Pancreas (tissue), 10 donors: ENCODE measurements around the gene THAP12. TPM values are rescaled to one million over a fixed set of nuclear protein-coding genes. Genes with fewer than 3 reads are reported as not detected.

Source experiments
- ATAC-seq, 4 donors: fragments of 200-7000 bp; cut with Tn5 transposase; one replicate each; pipeline versions ENCODE4 v1.8.0 to v1.9.1; 2020; ENCODE audit warnings: mild to moderate bottlenecking in 4 of 4, moderate library complexity in 4 of 4
- DNase-seq, 6 donors: peaks; one replicate each; pipeline ENCODE4 v3.0.0-alpha.2; 2020
- FAIRE-seq: peaks from 2 replicates; lab custom pipeline; 2012; peaks lifted over from hg19 to GRCh38; lab: Jason Lieb, UNC
- H3K27ac ChIP-seq, 4 donors: fragments of 200-600 bp; sonication (generic); 1 replicate in 3 of 4; 2 replicates in 1 of 4; pipeline versions ENCODE4 v1.5.0 to v1.8.0; 2020
- H3K27me3 ChIP-seq, 4 donors: fragments of 200-600 bp; one replicate each; pipeline ENCODE4 v1.8.0; 2021
- H3K36me3 ChIP-seq, 3 donors: fragments of 200-600 bp; sonication (generic) in 1 of 3; one replicate each; pipeline versions ENCODE4 v1.5.0 to v1.8.0; 2020 to 2021
- H3K4me1 ChIP-seq, 3 donors: fragments of 200-600 bp; one replicate each; pipeline ENCODE4 v1.8.0; 2021
- H3K4me3 ChIP-seq, 4 donors: fragments of 200-600 bp; sonication (generic) in 2 of 4; one replicate each; pipeline versions ENCODE4 v1.5.0 to v1.8.0; 2020 to 2021
- H3K9me3 ChIP-seq, 4 donors: fragments of 200-600 bp; one replicate each; pipeline ENCODE4 v1.8.0; 2021
- WGBS, 2 donors: extraction: QIAGEN DNeasy Blood & Tissue Kit; methylation state at CpG; one replicate each; pipeline ENCODE4 v1.1.7; 2013; 5-methylcytosine and 5-hydroxymethylcytosine counted together
- intact Hi-C, 3 donors: fragments of 100-400 bp; cut with DNase I; formaldehyde crosslinking; loops; one replicate each; pipeline versions ENCODE4 v1.11.1 to v1.14.2; 2022
- polyA plus RNA-seq, 2 donors: library from polyadenylated mRNA; stranded (reverse); fragments of 200-250 nt; gene quantifications; one replicate each; pipeline ENCODE4 v1.2.3, GENCODE V29; 2013
- total RNA-seq, 6 donors: library from RNA; stranded (reverse); fragmentation: NEBNext Ultra II Directional in 4 of 6; extraction: Animal tissue kit (Norgen Biotek cat#: 25700) in 4 of 6; gene quantifications; one replicate each; pipeline versions ENCODE4 v1.2.1 to v1.2.4, GENCODE V29; 2021 to 2023
- TF ChIP-seq, protein P1 (sequence below), 4 donors: fragments of 200-600 bp; sonication (generic) in 3 of 4; IDR thresholded peaks; one replicate each; pipeline versions ENCODE4 v1.5.0 to v1.8.0; 2021; ENCODE audit warnings: antibody characterized with exemption in 4 of 4
- donor health status: healthy with polysubstance abuse.
- donor health status: DM: no; HTN: no; CAD: no; lungs with moderate emphysema.
- donor health status: DM: no; HTN: no; CAD: no.
- donor health status: control.
- donor health status: control.
- donor health status: Bipolar disorder and iron deficiency.
- donor health status: DM: yes; HTN: yes; CAD: no.
- donor health status: DM: no; HTN: no; CAD: no.
- donor health status: DM: no; HTN: no; CAD: no.
- donor health status: DM: yes; HTN: yes; CAD: no.

THAP12 gene
- total and polyA plus RNA-seq, 8 donors, result 19.4 to 41.7 (median 28.2) TPM

DNA sequence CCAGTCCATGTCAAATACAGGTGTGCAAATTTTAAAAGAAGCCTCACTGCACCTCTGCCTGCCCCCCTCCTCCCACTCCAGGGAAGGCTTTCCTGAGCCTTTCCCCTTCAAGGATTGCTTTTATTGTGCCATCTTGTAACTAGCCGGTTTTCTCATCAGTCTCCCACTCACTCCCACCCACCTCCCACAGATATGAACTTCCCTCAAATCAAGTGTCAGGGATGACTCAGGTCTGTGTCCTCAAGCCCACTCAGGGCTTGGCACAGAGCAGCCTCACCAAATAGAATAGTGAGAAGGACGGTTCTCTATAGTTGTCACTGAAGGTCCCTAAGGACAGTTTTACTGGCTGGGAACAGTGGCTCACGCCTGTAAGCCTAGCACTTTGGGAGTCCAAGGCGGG is 43.0 kb downstream of the THAP12 start:
- FAIRE-seq, result no peak
- 86 to 89% methylated on average over 4 of the region's 4 CpGs for whole genome bisulfite sequencing, 2 donors
- no peak for DNase-seq
- intact Hi-C loops, result no loop called here
- ATAC-seq, result no peak
- Histone ChIP-seq H3K4me3 (no peak overlapping the region), H3K27ac (no peak overlapping the region), H3K27me3 (no peaks in the 10 kb centered on the region), H3K4me1 (no peaks in the 10 kb centered on the region), H3K9me3 (no peaks in the 10 kb centered on the region), H3K36me3 (no peaks in the 10 kb centered on the region)
- TF ChIP-seq, protein P1, sequence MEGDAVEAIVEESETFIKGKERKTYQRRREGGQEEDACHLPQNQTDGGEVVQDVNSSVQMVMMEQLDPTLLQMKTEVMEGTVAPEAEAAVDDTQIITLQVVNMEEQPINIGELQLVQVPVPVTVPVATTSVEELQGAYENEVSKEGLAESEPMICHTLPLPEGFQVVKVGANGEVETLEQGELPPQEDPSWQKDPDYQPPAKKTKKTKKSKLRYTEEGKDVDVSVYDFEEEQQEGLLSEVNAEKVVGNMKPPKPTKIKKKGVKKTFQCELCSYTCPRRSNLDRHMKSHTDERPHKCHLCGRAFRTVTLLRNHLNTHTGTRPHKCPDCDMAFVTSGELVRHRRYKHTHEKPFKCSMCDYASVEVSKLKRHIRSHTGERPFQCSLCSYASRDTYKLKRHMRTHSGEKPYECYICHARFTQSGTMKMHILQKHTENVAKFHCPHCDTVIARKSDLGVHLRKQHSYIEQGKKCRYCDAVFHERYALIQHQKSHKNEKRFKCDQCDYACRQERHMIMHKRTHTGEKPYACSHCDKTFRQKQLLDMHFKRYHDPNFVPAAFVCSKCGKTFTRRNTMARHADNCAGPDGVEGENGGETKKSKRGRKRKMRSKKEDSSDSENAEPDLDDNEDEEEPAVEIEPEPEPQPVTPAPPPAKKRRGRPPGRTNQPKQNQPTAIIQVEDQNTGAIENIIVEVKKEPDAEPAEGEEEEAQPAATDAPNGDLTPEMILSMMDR (IDR thresholded peaks at IDR 0.05), result no peak

DNA sequence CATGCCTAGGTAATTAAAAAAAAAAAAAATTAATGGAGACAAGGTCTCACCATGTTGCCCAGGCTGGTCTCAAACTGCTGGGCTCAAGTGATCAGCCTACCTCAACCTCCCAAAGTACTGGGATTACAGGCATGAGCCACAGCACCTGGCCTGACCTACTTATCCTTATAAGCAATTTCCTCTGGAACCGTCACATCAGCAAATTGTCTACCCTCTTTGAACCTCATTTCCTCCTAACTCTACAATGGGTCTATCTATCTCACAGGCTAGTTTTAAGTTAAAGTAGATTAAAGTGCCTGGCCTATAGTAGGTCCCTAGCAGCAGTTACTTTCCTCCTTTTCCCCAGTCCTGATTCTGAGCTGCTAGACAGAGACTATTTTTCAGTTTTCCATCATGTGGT is 43.5 kb downstream of the THAP12 start:
- ATAC-seq (no peak), DNase-seq (no peak), FAIRE-seq (no peak)
- H3K9me3 ChIP-seq, result no peaks in the 10 kb centered on the region
- H3K36me3 ChIP-seq, result no peaks in the 10 kb centered on the region
- H3K4me3 ChIP-seq, result no peak overlapping the region
- intact Hi-C loops, result no loop called here
- whole genome bisulfite sequencing, 2 donors, result 92 to 94% methylated on average over 1 of the region's 1 CpG
- H3K27me3 ChIP-seq, result no peaks in the 10 kb centered on the region
- TF ChIP-seq, protein P1 (IDR thresholded peaks at IDR 0.05), result no peak
- H3K4me1 ChIP-seq, result no peaks in the 10 kb centered on the region
- no peak overlapping the region for H3K27ac ChIP-seq

DNA sequence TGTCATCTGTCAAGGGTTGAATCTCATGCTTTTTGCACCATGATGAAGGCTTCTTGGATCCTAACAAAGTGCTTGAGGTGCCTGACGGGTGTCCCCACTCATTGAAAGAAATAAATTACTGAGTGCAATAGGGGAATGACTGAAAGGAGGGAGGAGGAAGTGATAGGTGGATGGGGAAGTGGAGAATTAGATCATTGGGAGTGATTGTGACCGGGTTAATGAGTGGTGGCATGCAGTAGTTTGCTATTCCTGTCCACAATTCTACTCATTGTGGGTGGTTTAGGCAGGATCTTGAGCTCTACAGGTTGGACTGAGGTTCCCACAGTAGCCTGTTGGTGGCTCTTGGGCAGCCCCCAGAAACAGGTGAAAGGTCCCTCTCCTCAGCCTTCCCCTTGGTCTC is 44.3 kb downstream of the THAP12 start:
- Histone ChIP-seq H3K36me3 (no peaks in the 10 kb centered on the region), H3K9me3 (no peaks in the 10 kb centered on the region), H3K27ac (no peak overlapping the region), H3K27me3 (no peaks in the 10 kb centered on the region), H3K4me3 (no peak overlapping the region), H3K4me1 (no peaks in the 10 kb centered on the region)
- intact Hi-C loops, result no loop called here
- FAIRE-seq (no peak), DNase-seq (no peak), ATAC-seq (no peak)
- 68 to 69% methylated on average over 2 of the region's 2 CpGs for WGBS, 2 donors
- TF ChIP-seq, protein P1 (IDR thresholded peaks at IDR 0.05), result no peak

DNA sequence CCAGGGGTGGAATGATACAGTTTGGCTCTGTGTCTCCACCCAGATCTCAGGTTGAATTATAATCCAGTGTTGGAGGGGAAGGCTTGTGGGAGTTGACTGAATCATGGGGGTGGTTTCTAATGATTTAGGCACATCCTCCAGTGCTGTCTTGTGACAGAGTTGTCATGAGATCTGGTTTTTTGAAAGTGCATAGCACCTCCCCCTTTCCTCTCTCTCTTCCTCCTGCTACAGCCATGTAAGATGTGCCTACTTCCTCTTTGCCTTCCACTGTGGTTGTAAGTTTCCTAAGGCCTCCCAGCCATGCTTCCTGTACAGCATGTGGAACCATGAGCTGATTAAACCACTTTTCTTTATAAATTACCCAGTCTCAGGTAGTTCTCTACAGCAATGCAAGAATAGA is 45.1 kb downstream of the THAP12 start:
- ATAC-seq (peak in 2 of 4 donors; percentile 58 to 61), DNase-seq (no peak), FAIRE-seq (no peak)
- H3K36me3 ChIP-seq, result no peaks in the 10 kb centered on the region
- intact Hi-C loops, result no loop called here
- no peak overlapping the region for H3K4me3 ChIP-seq
- no peaks in the 10 kb centered on the region for H3K27me3 ChIP-seq
- H3K27ac ChIP-seq, result no peak overlapping the region
- no peaks in the 10 kb centered on the region for H3K4me1 ChIP-seq
- no peaks in the 10 kb centered on the region for H3K9me3 ChIP-seq
- TF ChIP-seq, protein P1 (IDR thresholded peaks at IDR 0.05), result no peak

DNA sequence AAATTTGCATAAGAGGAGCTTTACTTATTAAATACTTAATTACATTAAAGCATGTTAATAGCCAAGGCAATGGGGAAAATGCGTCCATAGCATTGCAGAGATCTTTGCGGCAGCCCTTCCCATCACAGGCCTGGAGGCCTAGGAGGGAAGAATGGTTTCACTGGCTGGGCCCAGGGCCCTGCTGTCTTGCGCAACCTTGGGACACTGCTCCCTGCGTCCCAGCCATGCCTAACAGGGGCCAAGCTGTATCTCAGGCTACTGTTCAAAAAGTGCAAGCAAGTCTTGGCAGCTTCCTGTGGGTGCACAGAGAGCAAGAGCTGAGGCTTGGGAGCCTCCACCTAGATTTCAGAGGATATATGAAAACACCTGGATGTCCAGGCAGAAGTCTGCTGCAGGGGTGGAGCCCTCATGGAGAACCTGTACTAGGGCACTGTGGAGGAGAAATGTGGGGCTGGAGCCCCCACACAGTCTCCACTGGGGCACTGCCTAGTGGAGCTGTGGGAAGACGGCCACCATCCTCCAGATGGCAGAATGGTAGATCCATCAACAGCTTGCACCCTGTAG is 46.0 kb downstream of the THAP12 start:
- no peak for ATAC-seq
- 88 to 98% methylated on average over 5 of the region's 5 CpGs for WGBS, 2 donors
- no peaks in the 10 kb centered on the region for H3K9me3 ChIP-seq
- DNase-seq, result no peak
- no peak overlapping the region for H3K27ac ChIP-seq
- no peaks in the 10 kb centered on the region for H3K27me3 ChIP-seq
- FAIRE-seq, result no peak
- H3K4me1 ChIP-seq, result no peaks in the 10 kb centered on the region
- H3K36me3 ChIP-seq, result no peaks in the 10 kb centered on the region
- H3K4me3 ChIP-seq, result no peak overlapping the region
- intact Hi-C loops, result no loop called here
- TF ChIP-seq, protein P1 (IDR thresholded peaks at IDR 0.05), result no peak
